ENCODE results near the gene FAM241A. TPM values are rescaled to one million over a fixed set of nuclear protein-coding genes. Genes with fewer than 3 reads are reported as not detected.
"Not testable (repeated sequence)": the region's sequence is repeated elsewhere in the genome, so short reads cannot be mapped to it uniquely, and the experiment has no call there.

Gene FAM241A
- total RNA-seq, 1 experiment from 2014 or later, result not detected

DNA sequence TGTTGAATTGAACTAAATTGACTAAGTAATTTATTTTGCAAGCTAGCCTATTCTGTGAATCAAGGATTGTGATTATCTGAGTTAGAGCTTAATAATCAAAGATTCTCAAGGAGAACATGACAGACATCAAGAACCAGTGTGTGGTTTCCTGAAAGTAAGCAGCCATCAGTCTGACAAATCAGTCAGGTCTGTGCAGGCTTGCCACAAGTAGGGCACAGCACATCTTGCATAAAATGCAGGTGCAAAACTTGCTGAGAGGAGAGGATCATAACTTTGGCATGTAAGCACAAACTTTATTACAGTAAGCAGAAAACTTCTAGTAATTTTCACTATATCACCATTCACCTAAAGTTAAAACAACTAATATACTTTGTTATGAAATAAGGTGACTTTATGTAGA is 22.5 kb downstream of the FAM241A start:
- in situ Hi-C loops (cut with HindIII; ENCODE audit: low pct_unique_long_range_greater_than_20kb, low sequenced_read_pairs), result no loop called here
- no peak for DNase-seq (ENCODE audit: low read depth)

DNA sequence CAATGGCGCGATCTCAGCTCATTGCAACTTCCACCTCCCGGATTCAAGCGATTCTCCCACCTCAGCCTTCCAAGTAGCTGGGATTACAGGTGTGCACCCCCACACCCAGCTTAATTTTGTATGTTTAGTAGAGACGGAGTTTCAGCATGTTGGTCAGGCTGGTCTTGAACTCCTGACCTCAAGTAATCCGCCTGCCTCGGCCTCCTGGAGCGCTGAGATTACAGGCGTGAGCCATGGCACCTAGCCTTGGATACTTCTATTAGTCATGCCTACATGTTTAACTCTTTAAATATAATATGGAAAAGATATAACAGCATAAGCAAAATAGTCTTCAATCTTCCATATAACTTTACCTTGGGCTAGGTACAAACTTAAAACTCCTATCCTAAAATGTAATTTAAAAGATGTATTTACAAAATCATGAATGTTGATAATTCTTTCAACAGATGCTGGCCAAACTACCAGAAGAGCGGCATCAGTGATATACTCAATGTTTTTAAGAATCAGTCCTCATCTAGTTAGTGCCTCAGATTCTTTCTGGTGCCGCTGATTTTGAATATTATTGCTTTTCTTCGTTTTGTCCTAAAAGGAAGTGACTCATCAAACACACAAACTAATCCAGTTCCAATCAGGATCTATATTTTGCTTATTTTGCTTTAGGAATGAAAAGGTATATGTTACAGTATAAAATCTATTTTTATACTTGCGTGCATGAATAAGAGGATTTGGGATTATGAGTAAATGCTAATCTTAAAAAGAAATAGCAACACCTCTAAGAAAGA is 23.7 kb downstream of the FAM241A start:
- in situ Hi-C loops (cut with HindIII; ENCODE audit: low pct_unique_long_range_greater_than_20kb, low sequenced_read_pairs), result no loop called here
- DNase-seq (ENCODE audit: low read depth), result no peak

DNA sequence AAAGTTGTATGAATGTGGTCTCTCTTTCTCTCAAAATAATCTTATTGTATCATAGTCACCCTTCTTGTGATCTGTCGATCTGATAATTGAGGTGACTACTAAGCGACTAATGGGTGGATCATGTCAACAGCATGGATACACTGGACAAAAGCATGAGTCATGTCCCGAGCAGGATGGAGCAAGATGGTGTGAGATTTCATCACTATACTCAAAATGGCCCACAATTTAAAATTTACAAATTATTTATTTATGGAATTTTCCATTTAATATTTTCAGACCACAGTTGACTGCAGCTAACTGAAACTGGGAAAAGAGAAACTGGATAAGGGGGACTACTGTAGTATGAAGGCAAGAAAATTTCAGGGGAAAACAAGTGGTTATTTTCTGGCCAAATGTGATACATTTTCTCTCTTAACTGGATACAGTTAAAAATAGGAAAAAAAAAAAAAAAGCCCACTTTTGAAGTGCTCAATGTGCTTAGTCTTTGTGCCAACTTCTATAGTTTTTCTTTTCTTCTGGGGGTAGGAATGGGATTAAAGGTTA is 25.3 kb downstream of the FAM241A start:
- in situ Hi-C loops (cut with HindIII; ENCODE audit: low pct_unique_long_range_greater_than_20kb, low sequenced_read_pairs), result no loop called here
- DNase-seq (ENCODE audit: low read depth), result peak; percentile 16

DNA sequence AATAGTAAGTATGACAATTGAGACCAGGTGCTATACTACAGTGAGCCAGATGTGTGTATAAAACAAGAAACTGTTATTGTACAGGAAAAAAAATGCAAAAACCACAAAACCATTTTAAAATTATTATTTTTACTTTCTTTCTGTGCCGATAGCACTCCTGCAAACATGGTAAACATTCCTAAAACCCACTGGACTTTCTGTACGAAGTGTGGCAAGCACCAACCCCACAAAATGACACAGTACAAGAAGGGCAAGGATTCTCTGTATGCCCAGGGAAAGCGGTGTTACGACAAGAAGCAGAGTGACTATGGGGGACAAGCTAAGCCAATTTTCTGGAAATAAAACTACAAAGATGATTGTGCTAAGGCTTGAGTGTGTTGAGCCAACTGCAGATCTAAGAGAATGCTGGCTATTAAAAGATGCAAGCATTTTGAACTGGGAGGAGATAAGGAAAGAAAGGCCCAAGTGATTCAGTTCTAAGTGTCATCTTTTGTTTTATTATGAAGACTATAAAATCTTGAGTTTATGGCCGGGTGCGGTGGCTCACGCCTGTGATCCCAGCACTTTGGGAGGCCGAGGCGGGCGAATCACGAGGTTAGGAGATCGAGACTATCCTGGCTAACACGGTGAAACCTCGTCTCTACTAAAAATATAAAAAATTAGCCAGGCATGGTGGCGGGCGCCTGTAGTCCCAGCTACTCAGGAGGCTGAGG is 26.0 kb downstream of the FAM241A start:
- in situ Hi-C loops (cut with HindIII; ENCODE audit: low pct_unique_long_range_greater_than_20kb, low sequenced_read_pairs); DNase-seq (ENCODE audit: low read depth): not testable (repeated sequence)

DNA sequence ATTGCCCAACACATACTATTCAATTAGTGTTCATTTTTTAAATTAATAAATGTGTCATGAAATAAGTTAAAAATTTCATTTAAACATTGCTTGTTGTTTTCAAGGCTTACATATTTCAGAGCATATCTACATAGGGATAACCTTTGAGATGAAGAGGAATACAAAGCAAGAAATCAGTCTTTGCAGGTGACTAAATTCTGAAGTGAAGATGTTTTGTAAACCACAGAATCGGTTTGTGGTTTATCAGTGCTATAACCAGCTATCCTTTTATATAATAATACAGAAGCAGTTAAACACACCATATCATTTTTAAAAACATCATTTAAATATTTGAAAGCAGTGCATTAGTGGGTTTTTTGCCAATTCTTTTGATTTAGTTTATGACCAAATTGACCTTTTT is 26.9 kb downstream of the FAM241A start:
- no peak for DNase-seq (ENCODE audit: low read depth)
- in situ Hi-C loops (cut with HindIII; ENCODE audit: low pct_unique_long_range_greater_than_20kb, low sequenced_read_pairs), result no loop called here

DNA sequence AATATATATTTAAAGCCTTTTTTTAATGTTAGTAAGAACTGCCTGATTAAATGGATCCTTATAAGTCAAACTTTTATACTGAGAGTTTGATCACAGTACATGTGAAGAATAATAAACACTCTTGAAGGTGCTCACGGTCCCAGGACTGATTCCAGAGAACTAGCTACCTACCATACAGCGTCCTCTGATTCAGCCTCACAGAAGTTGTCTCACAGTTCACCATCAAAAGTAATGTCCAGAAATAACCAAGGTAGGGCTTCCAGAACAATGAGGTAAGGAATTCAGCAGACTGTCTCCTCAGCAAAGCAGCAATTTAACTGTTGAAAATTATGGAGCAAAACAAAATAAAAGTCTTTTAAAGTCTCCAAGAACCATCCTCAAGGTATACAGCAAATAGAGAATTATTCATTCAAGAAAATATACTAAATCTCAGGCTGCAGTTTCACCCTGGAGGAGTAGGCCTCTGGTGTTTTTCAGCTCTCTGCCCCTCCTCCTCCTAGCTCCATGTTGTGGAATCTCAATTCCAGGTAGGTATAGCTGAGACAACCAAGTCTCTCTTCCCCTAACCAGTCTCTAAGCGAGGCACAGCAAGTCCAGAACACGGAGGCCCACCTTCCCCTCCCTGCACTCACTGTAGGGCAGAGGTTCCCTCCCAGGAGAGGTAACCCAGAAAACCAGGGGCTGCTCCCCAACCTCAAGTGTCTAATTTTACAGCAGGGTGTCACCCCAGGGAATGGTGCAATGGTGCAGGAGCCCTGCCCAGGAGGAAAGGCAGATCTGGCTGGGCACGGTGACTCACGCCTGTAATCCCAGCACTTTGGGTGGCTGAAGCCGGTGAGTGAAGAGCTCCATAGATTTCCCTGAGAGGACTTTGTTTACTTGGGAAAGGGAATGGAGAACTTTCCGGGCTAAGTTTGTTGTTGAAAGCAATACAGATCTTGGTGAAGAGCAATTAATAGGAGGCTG is 28.6 kb downstream of the FAM241A start:
- no peak for DNase-seq (ENCODE audit: low read depth)
- in situ Hi-C loops (cut with HindIII; ENCODE audit: low pct_unique_long_range_greater_than_20kb, low sequenced_read_pairs), result no loop called here

DNA sequence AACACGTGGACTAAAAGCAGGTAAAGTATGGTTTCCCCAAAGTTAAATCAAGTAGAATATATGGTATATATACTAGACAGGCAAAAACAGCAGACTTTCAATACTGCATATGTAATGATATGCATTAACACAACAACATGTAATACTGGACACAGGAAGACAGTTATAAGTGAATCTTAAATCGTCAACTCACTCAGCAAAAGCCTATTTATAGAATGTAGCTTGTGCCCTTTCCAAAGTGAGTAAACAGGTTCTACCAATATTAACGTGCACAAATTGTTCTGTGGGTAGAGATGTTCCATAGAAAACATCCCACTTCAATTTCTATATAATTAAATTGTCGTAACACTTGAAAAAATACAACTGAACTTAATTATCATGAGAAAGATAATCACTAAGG is 30.6 kb downstream of the FAM241A start:
- in situ Hi-C loops (cut with HindIII; ENCODE audit: low pct_unique_long_range_greater_than_20kb, low sequenced_read_pairs), result no loop called here

DNA sequence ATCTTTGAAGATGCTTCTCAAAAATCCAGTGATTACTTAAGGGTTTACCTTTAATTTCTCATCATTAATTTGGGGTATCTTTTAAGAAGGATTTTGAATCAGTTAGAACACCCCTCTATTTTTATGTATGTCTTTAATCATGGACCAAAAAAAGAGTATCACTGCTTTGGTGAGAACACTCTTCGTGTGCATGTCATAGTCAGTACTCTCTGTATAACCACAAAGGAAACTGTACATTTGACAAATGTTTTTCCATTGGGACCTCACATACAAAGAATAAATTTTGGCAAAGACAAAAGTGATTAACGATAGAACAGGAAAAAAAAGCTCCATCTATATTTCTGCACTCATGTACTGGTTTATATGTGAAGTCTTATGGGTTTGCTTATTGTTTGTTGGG is 31.3 kb downstream of the FAM241A start:
- DNase-seq (ENCODE audit: low read depth), result no peak
- in situ Hi-C loops (cut with HindIII; ENCODE audit: low pct_unique_long_range_greater_than_20kb, low sequenced_read_pairs), result no loop called here

More for the DNA sequence above, 30.6 kb downstream of the FAM241A start:
- DNase-seq (ENCODE audit: low read depth), result no peak

DNA sequence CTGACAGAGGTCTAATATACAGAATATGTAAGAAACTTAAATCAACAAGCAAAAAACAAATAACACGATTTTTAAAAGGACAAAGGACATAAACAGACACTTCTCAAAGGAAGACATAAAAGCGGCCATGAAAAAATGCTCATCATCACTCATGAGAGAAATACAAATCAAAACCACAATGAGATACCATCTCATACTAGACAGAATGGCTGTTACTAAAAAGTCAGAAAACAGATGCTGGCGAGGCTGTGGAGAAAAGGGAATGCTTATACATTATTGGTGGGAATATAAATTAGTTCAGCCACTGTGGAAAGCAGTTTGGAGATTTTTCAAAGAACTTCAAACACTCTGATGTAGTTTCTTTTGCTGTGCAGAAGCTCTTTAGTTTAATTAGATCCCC is 33.5 kb downstream of the FAM241A start:
- DNase-seq (ENCODE audit: low read depth); in situ Hi-C loops (cut with HindIII; ENCODE audit: low pct_unique_long_range_greater_than_20kb, low sequenced_read_pairs): not testable (repeated sequence)

DNA sequence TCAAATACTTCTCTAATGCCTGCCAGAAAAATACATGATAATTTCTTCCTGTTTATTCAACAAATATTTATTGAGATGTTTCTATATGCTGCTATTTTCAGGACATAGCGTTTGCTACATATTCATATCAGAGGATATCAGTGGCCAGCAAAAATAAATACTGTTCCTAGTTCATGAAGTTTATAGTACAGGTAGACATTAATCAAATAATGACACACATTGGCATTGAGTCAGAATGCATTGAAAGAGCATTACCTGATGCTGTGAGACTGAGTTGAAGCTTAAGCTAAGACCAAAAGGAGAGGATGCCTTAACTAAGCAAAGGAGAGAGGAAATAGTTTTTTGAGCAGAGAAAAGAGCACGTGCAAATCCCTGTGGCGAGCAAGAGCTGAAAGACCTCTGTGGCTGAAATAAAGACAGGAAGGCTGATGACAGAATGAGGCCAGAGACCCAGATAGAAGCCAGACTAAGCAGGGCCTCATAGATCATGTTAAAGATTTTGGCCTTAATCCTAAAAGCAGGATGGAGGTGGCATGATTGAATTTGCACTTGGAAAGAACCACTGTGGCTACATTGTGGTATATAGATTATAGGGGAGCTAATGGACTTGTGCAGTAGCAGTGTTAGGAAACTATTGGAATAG is 36.2 kb downstream of the FAM241A start:
- no peak for DNase-seq (ENCODE audit: low read depth)
- in situ Hi-C loops (cut with HindIII; ENCODE audit: low pct_unique_long_range_greater_than_20kb, low sequenced_read_pairs), result no loop called here

DNA sequence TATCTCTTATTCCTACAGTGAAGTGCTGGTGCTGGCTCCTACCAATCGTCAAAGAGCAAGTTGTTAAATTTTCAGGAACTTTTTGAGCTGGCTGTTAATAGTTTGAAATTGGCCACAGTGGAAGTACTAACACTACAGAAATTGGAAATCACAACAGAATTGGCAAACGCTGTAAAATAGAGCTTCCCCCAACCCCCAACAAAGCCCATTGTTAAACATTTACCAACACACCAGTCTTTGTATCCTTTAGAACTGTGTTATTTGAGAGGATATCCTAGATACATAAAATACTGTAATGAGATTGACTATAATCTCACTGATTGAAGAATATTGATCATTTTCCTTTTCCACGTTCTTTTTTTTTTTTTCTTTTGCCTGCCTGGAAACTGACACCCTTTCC is 37.4 kb downstream of the FAM241A start:
- in situ Hi-C loops (cut with HindIII; ENCODE audit: low pct_unique_long_range_greater_than_20kb, low sequenced_read_pairs), result no loop called here
- no peak for DNase-seq (ENCODE audit: low read depth)

DNA sequence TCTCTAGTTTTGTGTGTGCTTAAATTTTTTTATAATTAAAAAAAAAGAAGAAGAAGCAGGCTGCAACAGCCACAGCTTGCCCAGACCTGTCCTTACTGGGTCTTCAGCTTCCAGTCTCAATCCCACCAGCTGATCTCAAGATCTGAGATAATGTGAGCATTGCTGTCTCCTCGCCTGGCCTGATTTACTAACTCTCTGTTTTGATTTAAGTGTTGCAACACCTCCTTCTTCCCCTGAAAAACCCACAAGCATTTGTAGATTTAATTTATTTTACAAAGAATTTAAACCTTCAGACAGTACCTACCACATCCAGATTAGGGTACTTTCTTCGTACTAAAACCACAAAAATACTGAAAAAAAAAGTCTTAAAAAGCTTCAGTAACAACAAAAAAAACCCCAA is 38.0 kb downstream of the FAM241A start:
- in situ Hi-C loops (cut with HindIII; ENCODE audit: low pct_unique_long_range_greater_than_20kb, low sequenced_read_pairs), result no loop called here
- DNase-seq (ENCODE audit: low read depth), result no peak

DNA sequence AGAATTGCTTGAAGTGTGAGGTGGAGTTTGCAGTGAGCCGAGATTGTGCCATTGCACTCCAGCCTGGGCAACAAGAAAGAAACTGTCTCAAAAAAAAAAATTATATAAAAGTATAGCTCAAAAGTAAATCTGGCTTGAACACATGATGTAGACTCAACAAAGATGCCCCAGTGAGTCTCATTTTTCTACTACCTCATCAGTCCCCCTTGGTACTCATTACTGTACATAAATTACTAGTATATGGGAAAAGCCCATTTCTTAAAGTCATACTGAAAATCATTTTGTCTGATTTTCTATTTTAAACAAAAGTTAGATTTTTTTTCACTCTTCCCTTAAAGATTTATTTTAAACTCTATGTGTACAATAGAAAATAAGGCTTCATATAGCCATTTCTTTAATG is 39.2 kb downstream of the FAM241A start:
- DNase-seq (ENCODE audit: low read depth), result no peak
- in situ Hi-C loops (cut with HindIII; ENCODE audit: low pct_unique_long_range_greater_than_20kb, low sequenced_read_pairs), result no loop called here

DNA sequence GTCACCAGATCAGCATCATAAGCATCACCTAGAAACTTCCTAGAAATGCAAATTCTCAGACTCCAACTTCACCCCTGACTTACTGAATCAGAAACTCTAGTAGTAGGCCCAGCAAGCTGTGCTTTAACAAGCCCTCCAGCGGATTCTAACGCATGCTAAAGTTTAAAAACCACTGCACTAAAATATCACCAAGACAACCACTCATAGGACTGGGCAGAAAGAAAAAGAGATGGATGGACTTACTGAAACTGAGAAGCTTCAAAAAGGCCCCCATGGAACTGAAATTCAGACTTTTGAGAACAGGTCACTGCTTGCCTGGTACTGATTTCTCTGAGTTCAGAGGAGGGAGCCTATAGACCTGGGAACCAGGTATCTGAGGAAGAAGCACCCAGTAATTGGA is 40.1 kb downstream of the FAM241A start:
- in situ Hi-C loops (cut with HindIII; ENCODE audit: low pct_unique_long_range_greater_than_20kb, low sequenced_read_pairs), result no loop called here
- DNase-seq (ENCODE audit: low read depth), result no peak

DNA sequence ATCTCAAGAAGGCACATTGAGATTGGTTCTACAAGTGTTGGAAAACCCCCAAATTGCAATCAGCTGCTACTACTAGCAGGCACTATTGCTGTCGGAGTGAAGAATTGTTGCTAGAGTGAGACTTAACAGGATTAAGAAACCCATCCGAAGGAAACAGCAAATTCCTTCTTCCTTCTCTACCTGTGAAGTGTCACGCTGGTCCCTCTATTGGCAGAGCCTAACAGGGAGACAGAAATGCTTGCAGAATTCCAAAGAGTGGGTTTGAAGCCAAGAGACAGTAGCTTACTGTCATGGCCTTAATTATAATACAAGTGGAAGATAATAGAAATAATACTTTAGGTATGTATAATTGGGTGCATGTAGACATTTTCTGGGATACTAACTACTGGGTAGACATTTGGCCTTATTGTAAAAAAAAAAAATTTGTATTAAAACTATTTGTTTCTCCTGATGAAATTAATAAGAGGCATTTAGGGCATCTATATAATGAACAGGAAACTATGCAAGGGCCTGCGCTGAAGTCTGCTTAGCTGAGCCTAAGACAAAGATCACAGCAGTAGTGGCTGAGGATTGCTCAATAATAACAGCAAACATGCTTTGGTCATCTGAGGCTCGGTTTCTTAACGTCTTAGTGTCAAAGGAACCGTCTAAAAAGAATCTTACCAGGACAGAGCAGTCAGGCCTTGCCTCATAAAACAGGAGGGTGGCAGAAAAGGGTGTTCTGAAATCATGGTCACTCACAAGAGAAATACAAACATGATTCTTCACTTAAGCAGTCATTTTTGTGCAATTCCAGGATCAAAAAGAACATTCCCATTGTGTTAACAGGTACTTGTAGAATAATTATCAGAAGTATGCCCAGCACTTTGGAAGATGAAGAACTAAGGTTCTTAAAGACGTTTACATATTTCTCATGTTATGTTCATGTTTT is 40.8 kb downstream of the FAM241A start:
- DNase-seq (ENCODE audit: low read depth), result no peak
- in situ Hi-C loops (cut with HindIII; ENCODE audit: low pct_unique_long_range_greater_than_20kb, low sequenced_read_pairs), result no loop called here

DNA sequence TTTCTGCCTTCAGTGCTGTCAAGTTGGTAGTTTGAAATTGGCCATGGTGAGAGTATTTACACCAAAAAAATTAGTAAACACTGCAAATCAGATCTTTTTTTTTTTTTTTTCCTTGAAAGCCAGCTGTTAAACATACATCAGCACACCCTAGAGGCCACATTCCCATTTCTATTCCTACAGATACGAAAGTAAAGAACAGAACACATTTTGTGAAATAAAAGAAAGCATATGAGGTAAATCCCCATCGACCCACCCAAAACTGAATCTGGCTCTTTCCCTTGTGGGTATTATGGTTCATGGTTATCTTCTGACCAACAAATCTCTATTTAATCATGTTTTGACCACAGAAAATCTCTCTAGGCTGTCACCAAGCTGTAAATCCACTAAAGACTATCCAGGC is 44.5 kb downstream of the FAM241A start:
- DNase-seq (ENCODE audit: low read depth), result no peak
- in situ Hi-C loops (cut with HindIII; ENCODE audit: low pct_unique_long_range_greater_than_20kb, low sequenced_read_pairs), result no loop called here

DNA sequence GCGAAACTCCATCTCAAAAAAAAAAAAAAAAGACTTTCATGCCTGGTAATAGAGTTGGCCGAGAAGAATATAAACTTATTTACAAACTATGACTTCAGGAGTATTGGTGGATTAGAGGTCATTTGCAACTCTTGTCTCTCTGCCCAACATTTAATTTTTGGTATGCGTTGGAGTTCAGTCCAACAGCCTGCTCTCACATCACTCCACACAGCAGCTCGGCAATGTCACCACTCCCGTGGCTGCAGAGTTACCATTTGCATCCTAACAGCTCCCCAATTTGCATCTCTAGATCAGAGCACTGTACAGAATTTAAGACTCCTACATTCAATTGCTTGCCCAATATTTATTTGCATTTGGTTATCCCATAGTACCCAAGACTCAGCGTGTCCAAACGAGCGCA is 45.4 kb downstream of the FAM241A start:
- in situ Hi-C loops (cut with HindIII; ENCODE audit: low pct_unique_long_range_greater_than_20kb, low sequenced_read_pairs), result no loop called here

More for the DNA sequence above, 45.4 kb downstream of the FAM241A start:
- no peak for DNase-seq (ENCODE audit: low read depth)
